HEK293 (cell line): Measurements from ENCODE around the gene SREBF1.

Experiments
- CTCF ChIA-PET: fragments of 350-600 bp; formaldehyde crosslinking; extraction: SDS; loops from one replicate; lab custom pipeline; 2021; ENCODE audit warnings: antibody characterized with exemption; lab: Yijun Ruan, JAX
- POLR2A ChIA-PET: fragments of 300-600 bp; formaldehyde crosslinking; extraction: SDS; loops from one replicate; lab custom pipeline; 2020; ENCODE audit warnings: antibody characterized with exemption, inconsistent platforms; lab: Yijun Ruan, JAX
- H3K27ac ChIP-seq: fragments of 200-500 bp; sonication (Bioruptor generic); 2 replicates; pipeline ENCODE4 v1.5.1; 2014; ENCODE audit warnings: low read depth, low read length, control low read depth, inconsistent platforms; ENCODE audit errors: extremely low read depth
- H3K36me3 ChIP-seq, 2 experiments: fragments of 200-500 bp in 1 of 2; sonication (Bioruptor generic) in 1 of 2; 1 replicate in 1 of 2; 2 replicates in 1 of 2; pipeline ENCODE4 v1.5.1; 2014 to 2017; ENCODE audit warnings: inconsistent platforms in 2 of 2, low read length in 2 of 2; ENCODE audit not compliant: control insufficient read depth in 2 of 2, insufficient read depth in 1 of 2
- H3K4me1 ChIP-seq: fragments of 200-500 bp; sonication (Bioruptor generic); 2 replicates; pipeline ENCODE4 v1.5.1; 2014; ENCODE audit warnings: mild to moderate bottlenecking, low read length, inconsistent platforms; ENCODE audit not compliant: control insufficient read depth, insufficient read depth
- H3K4me3 ChIP-seq: 2 replicates; pipeline ENCODE4 v1.5.1; 2011; ENCODE audit warnings: low read depth, mild to moderate bottlenecking, control low read depth, low read length, moderate library complexity
- H3K9me3 ChIP-seq: fragments of 200-500 bp; sonication (Bioruptor generic); 2 replicates; pipeline ENCODE4 v1.5.1; 2014; ENCODE audit warnings: low read depth, low read length, inconsistent platforms; ENCODE audit not compliant: control insufficient read depth, insufficient read depth
- BCL11A ChIP-seq: fragments of 450-650 bp; formaldehyde crosslinking; IDR thresholded peaks from 2 replicates; pipeline ENCODE4 v1.5.1; 2016; ENCODE audit warnings: low read depth, missing biosample characterization, missing genetic modification characterization
- MZF1 ChIP-seq: fragments of 450-650 bp; formaldehyde crosslinking; IDR thresholded peaks from 2 replicates; pipeline ENCODE4 v1.5.1; 2017; ENCODE audit warnings: missing biosample characterization, missing genetic modification characterization, borderline replicate concordance
- PBX3 ChIP-seq: sonication (generic); formaldehyde crosslinking; IDR thresholded peaks from 2 replicates; pipeline ENCODE4 v1.8.1; 2022; ENCODE audit warnings: mild to moderate bottlenecking, moderate library complexity, missing genetic modification reagents
- REST ChIP-seq: fragments of 450-650 bp; formaldehyde crosslinking; IDR thresholded peaks from 2 replicates; pipeline ENCODE4 v1.5.1; 2016; ENCODE audit warnings: missing biosample characterization, missing genetic modification characterization
- ZBTB48 ChIP-seq: fragments of 450-650 bp; formaldehyde crosslinking; IDR thresholded peaks from 2 replicates; pipeline ENCODE4 v1.5.1; 2016; ENCODE audit warnings: missing biosample characterization, missing genetic modification characterization
- ZEB2 ChIP-seq: fragments of 450-650 bp; formaldehyde crosslinking; IDR thresholded peaks from 2 replicates; pipeline ENCODE4 v1.5.1; 2016; ENCODE audit warnings: missing biosample characterization, missing genetic modification characterization
- ZIC2 ChIP-seq: fragments of 450-650 bp; formaldehyde crosslinking; IDR thresholded peaks from 2 replicates; pipeline ENCODE4 v1.5.1; 2016; ENCODE audit warnings: missing biosample characterization, missing genetic modification characterization
- ZNF169 ChIP-seq: fragments of 450-650 bp; formaldehyde crosslinking; IDR thresholded peaks from 2 replicates; pipeline ENCODE4 v1.5.1; 2016; ENCODE audit warnings: missing biosample characterization, missing genetic modification characterization
- ZNF19 ChIP-seq: fragments of 450-650 bp; formaldehyde crosslinking; IDR thresholded peaks from 2 replicates; pipeline ENCODE4; 2016; ENCODE audit warnings: missing biosample characterization, missing genetic modification characterization, low read depth
- ZNF423 ChIP-seq: fragments of 450-650 bp; formaldehyde crosslinking; IDR thresholded peaks from 2 replicates; pipeline ENCODE4 v1.5.1; 2016; ENCODE audit warnings: missing biosample characterization, missing genetic modification characterization
- ZNF513 ChIP-seq: fragments of 450-650 bp; IDR thresholded peaks from 2 replicates; pipeline ENCODE4 v1.5.1; 2018; ENCODE audit warnings: missing biosample characterization, missing genetic modification characterization
- ZNF521 ChIP-seq: fragments of 450-650 bp; formaldehyde crosslinking; IDR thresholded peaks from 2 replicates; pipeline ENCODE4 v1.5.1; 2017; ENCODE audit warnings: missing biosample characterization, mild to moderate bottlenecking, missing genetic modification characterization
- ZNF596 ChIP-seq: fragments of 450-650 bp; IDR thresholded peaks from 2 replicates; pipeline ENCODE4 v1.5.0; 2018; ENCODE audit warnings: missing biosample characterization, mild to moderate bottlenecking, missing genetic modification characterization, moderate library complexity
- ZNF645 ChIP-seq: fragments of 450-650 bp; formaldehyde crosslinking; IDR thresholded peaks from 2 replicates; pipeline ENCODE4; 2016; ENCODE audit warnings: missing biosample characterization, missing genetic modification characterization
- TF ChIP-seq, protein P1 (sequence below): fragments of 450-650 bp; formaldehyde crosslinking; conservative IDR thresholded peaks from 2 replicates; pipeline ENCODE4 v1.5.1; 2016; ENCODE audit warnings: low read depth, missing biosample characterization, missing genetic modification characterization

Gene SREBF1

DNA sequence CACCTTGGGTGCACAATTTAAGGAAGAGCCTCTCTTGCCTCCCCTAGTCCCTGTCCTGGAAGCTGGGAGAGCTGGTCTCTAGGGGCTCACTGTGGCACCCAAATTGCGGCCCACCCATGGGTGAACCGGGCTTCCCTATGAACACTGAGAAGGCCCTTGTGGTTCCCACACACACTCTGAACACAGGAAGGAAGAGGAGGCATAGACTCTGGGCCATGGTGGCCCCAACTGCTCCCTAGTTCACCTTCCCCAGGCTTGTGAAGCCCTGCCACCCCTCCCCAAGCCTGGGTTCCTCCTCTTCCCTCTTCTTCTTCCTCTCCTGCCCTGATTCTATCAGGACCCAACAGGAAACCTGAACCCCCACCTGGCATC, 10.5 kb downstream of the SREBF1 start:
- no peaks in the 10 kb centered on the region for H3K36me3 ChIP-seq
- ChIA-PET CTCF (interaction anchor here (1.0 to 2.4 kb wide), 4 partner anchors 15 to 93 kb away, joined by 3 to 11 read pairs (median 5); no protein-coding TSS in a partner anchor), POLR2A (interaction anchor here (0.7 to 11.4 kb wide), 3 partner anchors 11 to 15 kb away, joined by 4 to 181 read pairs (median 8); partner anchors contain the start of gene SREBF1)
- no peak overlapping the region for H3K27ac ChIP-seq
- TF ChIP-seq ZEB2 (no peak), MZF1 (tag by site-specific recombination) (no peak), ZBTB48 (tag by site-specific recombination) (no peak), ZNF423 (tag by site-specific recombination) (peak; percentile 56; the same call in 1 of the 2 replicates), ZNF513 (tag by site-specific recombination) (peak; percentile 41; the same call in 1 of the 2 replicates), ZNF645 (no peak)
- H3K4me1 ChIP-seq, result peaks cover 24% of the 10 kb centered on the region
- H3K9me3 ChIP-seq, result no peaks in the 10 kb centered on the region
- no peak overlapping the region for H3K4me3 ChIP-seq

GRCh38 chr17:17824783-17825614, 11.8 kb downstream of the SREBF1 start:
- H3K4me3 ChIP-seq, result no peak overlapping the region
- H3K36me3 ChIP-seq, result no peaks in the 10 kb centered on the region
- peak overlapping the region; percentile 94 for H3K27ac ChIP-seq
- peaks cover 28% of the 10 kb centered on the region for H3K4me1 ChIP-seq
- ChIA-PET CTCF (interaction anchor here (0.6 to 5.4 kb wide), 5 partner anchors 14 to 183 kb away, joined by 3 to 35 read pairs (median 4); no protein-coding TSS in a partner anchor), POLR2A (interaction anchor here (0.7 to 11.4 kb wide), 2 partner anchors 13 to 179 kb away, joined by 7 to 181 read pairs; partner anchors contain the start of gene SREBF1)
- TF ChIP-seq, protein P1, sequence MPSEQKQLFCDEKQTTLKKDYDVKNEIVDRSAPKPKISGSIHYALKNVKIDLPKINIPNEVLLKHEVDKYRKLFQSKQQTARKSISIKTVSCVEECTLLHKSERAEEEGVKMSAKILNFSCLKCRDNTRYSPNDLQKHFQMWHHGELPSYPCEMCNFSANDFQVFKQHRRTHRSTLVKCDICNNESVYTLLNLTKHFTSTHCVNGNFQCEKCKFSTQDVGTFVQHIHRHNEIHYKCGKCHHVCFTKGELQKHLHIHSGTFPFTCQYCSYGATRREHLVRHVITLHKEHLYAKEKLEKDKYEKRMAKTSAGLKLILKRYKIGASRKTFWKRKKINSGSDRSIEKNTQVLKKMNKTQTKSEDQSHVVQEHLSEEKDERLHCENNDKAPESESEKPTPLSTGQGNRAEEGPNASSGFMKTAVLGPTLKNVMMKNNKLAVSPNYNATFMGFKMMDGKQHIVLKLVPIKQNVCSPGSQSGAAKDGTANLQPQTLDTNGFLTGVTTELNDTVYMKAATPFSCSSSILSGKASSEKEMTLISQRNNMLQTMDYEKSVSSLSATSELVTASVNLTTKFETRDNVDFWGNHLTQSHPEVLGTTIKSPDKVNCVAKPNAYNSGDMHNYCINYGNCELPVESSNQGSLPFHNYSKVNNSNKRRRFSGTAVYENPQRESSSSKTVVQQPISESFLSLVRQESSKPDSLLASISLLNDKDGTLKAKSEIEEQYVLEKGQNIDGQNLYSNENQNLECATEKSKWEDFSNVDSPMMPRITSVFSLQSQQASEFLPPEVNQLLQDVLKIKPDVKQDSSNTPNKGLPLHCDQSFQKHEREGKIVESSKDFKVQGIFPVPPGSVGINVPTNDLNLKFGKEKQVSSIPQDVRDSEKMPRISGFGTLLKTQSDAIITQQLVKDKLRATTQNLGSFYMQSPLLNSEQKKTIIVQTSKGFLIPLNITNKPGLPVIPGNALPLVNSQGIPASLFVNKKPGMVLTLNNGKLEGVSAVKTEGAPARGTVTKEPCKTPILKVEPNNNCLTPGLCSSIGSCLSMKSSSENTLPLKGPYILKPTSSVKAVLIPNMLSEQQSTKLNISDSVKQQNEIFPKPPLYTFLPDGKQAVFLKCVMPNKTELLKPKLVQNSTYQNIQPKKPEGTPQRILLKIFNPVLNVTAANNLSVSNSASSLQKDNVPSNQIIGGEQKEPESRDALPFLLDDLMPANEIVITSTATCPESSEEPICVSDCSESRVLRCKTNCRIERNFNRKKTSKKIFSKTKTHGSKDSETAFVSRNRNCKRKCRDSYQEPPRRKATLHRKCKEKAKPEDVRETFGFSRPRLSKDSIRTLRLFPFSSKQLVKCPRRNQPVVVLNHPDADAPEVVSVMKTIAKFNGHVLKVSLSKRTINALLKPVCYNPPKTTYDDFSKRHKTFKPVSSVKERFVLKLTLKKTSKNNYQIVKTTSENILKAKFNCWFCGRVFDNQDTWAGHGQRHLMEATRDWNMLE (tag by site-specific recombination), result no peak
- TF ChIP-seq PBX3 (CRISPR knock-in tag), result no peak
- no peak for TF ChIP-seq ZNF19 (tag by site-specific recombination)
- TF ChIP-seq ZNF521 (tag by site-specific recombination), result no peak
- TF ChIP-seq BCL11A, result no peak
- 0 out of 2 replicates have a peak, but pooled peaks have one; percentile 14 for TF ChIP-seq ZIC2 (tag by site-specific recombination)
- TF ChIP-seq ZNF169 (tag by site-specific recombination), result no peak
- TF ChIP-seq REST (tag by site-specific recombination), result no peak
- no peak for TF ChIP-seq ZNF596
- no peaks in the 10 kb centered on the region for H3K9me3 ChIP-seq
